MM.1S (cell line): ENCODE measurements around the gene KLRF2.

Experiments used
- EZH2 ChIP-seq: fragments of 300-600 bp; sonication (generic); optimal IDR thresholded peaks from 2 replicates; pipeline ENCODE3; 2017; ENCODE audit warnings: low read depth, mild to moderate bottlenecking, antibody characterized with exemption, low read length, mixed read lengths
- EZH2phosphoT487 ChIP-seq: fragments of 300-600 bp; sonication (generic); IDR thresholded peaks from 2 replicates; pipeline ENCODE4 v1.6.1; 2018; ENCODE audit warnings: antibody characterized with exemption, low read length
- TF ChIP-seq, protein P1 (sequence below): fragments of 300-600 bp; sonication (generic); IDR thresholded peaks from 2 replicates; pipeline ENCODE4 v1.5.1; 2016; ENCODE audit warnings: antibody characterized with exemption, low read length, mixed read lengths

DNA sequence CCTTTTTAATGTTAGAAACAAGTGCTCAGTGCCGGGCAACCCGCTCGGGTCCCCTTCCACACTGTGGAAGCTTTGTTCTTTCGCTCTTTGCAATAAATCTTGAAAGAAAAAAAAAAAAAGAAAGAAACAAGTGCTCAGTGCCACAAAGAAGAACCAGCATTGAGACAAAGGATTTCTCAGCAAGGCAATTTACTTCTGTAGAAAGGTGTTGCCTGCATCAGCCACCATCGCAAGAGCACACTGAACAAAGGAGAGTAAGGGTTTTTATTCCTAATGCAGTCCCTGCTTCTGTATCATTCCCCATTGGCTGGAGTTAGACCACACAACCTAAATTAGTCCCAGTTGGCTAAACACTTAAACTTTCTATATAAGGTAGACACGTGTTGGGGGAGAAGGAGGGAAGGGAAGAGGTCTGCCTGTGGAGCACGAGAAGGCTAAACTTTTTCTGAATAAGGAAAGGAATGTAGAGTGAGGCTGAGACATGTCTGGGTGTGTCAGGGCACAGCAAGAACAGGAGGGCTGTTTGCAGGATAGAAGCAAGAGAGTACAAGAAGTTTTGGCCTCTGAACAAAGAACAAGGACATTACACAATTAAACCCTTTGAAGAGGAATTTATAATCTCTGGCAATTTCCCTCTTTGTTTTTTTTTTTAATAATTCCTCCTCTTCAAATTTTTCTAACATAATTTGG lies 21.4 kb downstream of the KLRF2 start:
- TF ChIP-seq, protein P1, sequence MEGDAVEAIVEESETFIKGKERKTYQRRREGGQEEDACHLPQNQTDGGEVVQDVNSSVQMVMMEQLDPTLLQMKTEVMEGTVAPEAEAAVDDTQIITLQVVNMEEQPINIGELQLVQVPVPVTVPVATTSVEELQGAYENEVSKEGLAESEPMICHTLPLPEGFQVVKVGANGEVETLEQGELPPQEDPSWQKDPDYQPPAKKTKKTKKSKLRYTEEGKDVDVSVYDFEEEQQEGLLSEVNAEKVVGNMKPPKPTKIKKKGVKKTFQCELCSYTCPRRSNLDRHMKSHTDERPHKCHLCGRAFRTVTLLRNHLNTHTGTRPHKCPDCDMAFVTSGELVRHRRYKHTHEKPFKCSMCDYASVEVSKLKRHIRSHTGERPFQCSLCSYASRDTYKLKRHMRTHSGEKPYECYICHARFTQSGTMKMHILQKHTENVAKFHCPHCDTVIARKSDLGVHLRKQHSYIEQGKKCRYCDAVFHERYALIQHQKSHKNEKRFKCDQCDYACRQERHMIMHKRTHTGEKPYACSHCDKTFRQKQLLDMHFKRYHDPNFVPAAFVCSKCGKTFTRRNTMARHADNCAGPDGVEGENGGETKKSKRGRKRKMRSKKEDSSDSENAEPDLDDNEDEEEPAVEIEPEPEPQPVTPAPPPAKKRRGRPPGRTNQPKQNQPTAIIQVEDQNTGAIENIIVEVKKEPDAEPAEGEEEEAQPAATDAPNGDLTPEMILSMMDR: no peak
- TF ChIP-seq EZH2 (no peak), EZH2phosphoT487 (no peak)
